Neuronal stem cell (in vitro differentiated cells): ENCODE data around the gene PAK5.
A peak's percentile ranks its signal among the peaks of the same experiment; 100 is the strongest.

Experiments
- DNase-seq: peaks from one replicate; pipeline ENCODE4 v3.0.0-alpha.2; 2013; ENCODE audit warnings: low spot score
- H2AFZ ChIP-seq: one replicate; pipeline ENCODE4 v1.6.1; 2013; ENCODE audit warnings: mild to moderate bottlenecking, low read length, inconsistent platforms
- H2AK5ac ChIP-seq: 2 replicates; pipeline ENCODE4 v1.6.1; 2013; ENCODE audit warnings: low read depth, mild to moderate bottlenecking, inconsistent platforms, low read length, moderate library complexity, mixed read lengths
- H2BK120ac ChIP-seq: 2 replicates; pipeline ENCODE4 v1.6.1; 2013; ENCODE audit warnings: low read depth, mild to moderate bottlenecking, inconsistent platforms, low read length, moderate library complexity, mixed read lengths
- H2BK12ac ChIP-seq: one replicate; pipeline ENCODE4 v1.6.1; 2013; ENCODE audit warnings: low read length, inconsistent platforms
- H2BK15ac ChIP-seq: 2 replicates; pipeline ENCODE4 v1.6.1; 2013; ENCODE audit warnings: mild to moderate bottlenecking, low read length, inconsistent platforms, mixed read lengths
- H2BK5ac ChIP-seq: one replicate; pipeline ENCODE4 v1.6.1; 2013; ENCODE audit warnings: inconsistent platforms, mild to moderate bottlenecking, low read length, moderate library complexity
- H3K14ac ChIP-seq: one replicate; pipeline ENCODE4 v1.6.1; 2013; ENCODE audit warnings: low read length, inconsistent platforms
- H3K18ac ChIP-seq: 2 replicates; pipeline ENCODE4 v1.6.1; 2013; ENCODE audit warnings: low read length, inconsistent platforms
- H3K23ac ChIP-seq: 2 replicates; pipeline ENCODE4 v1.6.1; 2013; ENCODE audit warnings: low read depth, mild to moderate bottlenecking, mixed read lengths, low read length, inconsistent platforms; ENCODE audit not compliant: poor library complexity
- H3K27ac ChIP-seq: replicated peaks from 3 replicates; pipeline ENCODE4 v1.5.1; 2013; ENCODE audit warnings: low read length, inconsistent platforms
- H3K27me3 ChIP-seq, 3 experiments: 2 replicates each; pipeline ENCODE4 v1.6.1; 2013; ENCODE audit warnings: low read length in 3 of 3, mild to moderate bottlenecking in 2 of 3, inconsistent platforms in 1 of 3, low read depth in 1 of 3, mixed read lengths in 1 of 3, moderate library complexity in 1 of 3; ENCODE audit not compliant: control insufficient read depth in 3 of 3, insufficient read depth in 3 of 3
- H3K36me3 ChIP-seq, 2 donors: replicated peaks in 1 of 2; 2 replicates each; pipeline ENCODE4 v1.6.1; 2013; ENCODE audit warnings: low read length in 2 of 2; ENCODE audit not compliant: control insufficient read depth in 2 of 2, insufficient read depth in 2 of 2
- H3K4ac ChIP-seq: 2 replicates; pipeline ENCODE4 v1.6.1; 2013; ENCODE audit warnings: inconsistent platforms, mild to moderate bottlenecking, low read length, moderate library complexity
- H3K4me1 ChIP-seq, 2 donors: 1 replicate in 1 of 2; 2 replicates in 1 of 2; pipeline ENCODE4 v1.6.1; 2013; ENCODE audit warnings: low read length in 2 of 2, low read depth in 1 of 2; ENCODE audit not compliant: control insufficient read depth in 2 of 2, insufficient read depth in 1 of 2
- H3K4me2 ChIP-seq: one replicate; pipeline ENCODE4 v1.6.1; 2013; ENCODE audit warnings: mild to moderate bottlenecking, low read length, inconsistent platforms; ENCODE audit not compliant: insufficient read depth, poor library complexity, severe bottlenecking
- H3K4me3 ChIP-seq, 2 donors: 2 replicates each; pipeline ENCODE4 v1.5.1; 2013; ENCODE audit warnings: low read length in 2 of 2, mild to moderate bottlenecking in 2 of 2, inconsistent platforms in 1 of 2, moderate library complexity in 1 of 2
- H3K79me1 ChIP-seq: one replicate; pipeline ENCODE4 v1.6.1; 2013; ENCODE audit warnings: low read depth, mild to moderate bottlenecking, inconsistent platforms, low read length, moderate library complexity
- H3K9ac ChIP-seq: one replicate; pipeline ENCODE4 v1.6.1; 2013; ENCODE audit warnings: mild to moderate bottlenecking, low read depth, low read length, inconsistent platforms; ENCODE audit not compliant: poor library complexity
- H3K9me3 ChIP-seq, 2 donors: replicated peaks in 1 of 2; 2 replicates each; pipeline versions ENCODE3 to v1.6.1; 2013; ENCODE audit warnings: low read length in 2 of 2, mild to moderate bottlenecking in 2 of 2, inconsistent platforms in 1 of 2, low read depth in 1 of 2, mixed read lengths in 1 of 2, moderate library complexity in 1 of 2; ENCODE audit not compliant: control insufficient read depth in 2 of 2, insufficient read depth in 1 of 2
- H4K8ac ChIP-seq: one replicate; pipeline ENCODE4 v1.6.1; 2013; ENCODE audit warnings: low read depth, mild to moderate bottlenecking, inconsistent platforms, low read length, moderate library complexity
- H4K91ac ChIP-seq: one replicate; pipeline ENCODE4 v1.6.1; 2013; ENCODE audit warnings: low read length, low read depth, mild to moderate bottlenecking, inconsistent platforms; ENCODE audit not compliant: poor library complexity
- WGBS, 2 donors: extraction: QIAGEN DNeasy Blood & Tissue Kit; methylation state at CpG; one replicate each; pipeline ENCODE4 v1.1.7; 2013; ENCODE audit warnings: missing lambda C conversion rate in 2 of 2, mixed read lengths in 1 of 2; ENCODE audit not compliant: insufficient read length in 2 of 2, insufficient replicate concordance in 1 of 2; ENCODE audit errors: extremely low coverage in 2 of 2; 5-methylcytosine and 5-hydroxymethylcytosine counted together

PAK5 gene

DNA sequence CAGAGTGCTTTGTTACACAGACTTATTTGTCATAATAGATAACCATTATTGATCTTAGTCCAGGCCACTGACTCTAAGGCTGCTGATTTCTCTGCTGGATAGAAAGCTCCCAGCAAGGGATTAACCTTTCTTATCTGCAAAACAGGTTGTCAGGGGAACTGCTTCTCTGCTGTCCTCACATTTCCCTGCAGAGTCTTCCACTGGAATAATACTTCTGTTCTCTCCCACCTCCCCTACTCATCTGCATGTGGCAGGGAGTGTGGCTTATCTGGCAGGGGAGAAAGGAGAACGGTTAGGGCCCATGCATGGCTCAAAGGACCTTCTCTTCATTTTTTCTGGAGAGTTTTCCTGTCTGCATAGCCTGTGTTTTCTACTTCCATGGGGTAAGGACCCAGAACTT is 238.3 kb downstream of the PAK5 start:
- H3K27ac ChIP-seq = peak overlapping the region; percentile 13
- H2AK5ac ChIP-seq = no peak overlapping the region

DNA sequence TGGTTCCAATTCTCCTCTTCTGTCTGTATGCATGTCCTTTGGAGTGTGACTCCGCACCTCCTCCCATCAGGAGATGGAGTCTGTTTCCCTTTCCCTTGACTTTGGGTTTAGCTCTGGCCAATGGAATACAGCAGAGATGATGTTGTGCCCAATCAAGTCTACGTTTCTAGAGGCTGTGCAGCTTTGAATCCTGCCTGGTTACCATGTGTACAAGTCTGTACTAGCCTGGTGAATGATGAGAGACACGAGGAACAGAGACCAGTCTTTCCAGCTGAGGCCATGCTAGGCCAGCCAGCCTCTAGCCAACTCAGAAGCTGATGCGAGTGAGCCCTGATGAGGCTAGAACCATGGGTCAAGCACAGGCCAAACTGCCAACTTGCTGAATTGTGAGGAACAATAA is 241.3 kb downstream of the PAK5 start:
- no peak overlapping the region for H3K9ac ChIP-seq
- no peak overlapping the region for H2BK120ac ChIP-seq
- no peak for DNase-seq
- no peak overlapping the region for H2AK5ac ChIP-seq
- peak overlapping the region; percentile 24 for H3K18ac ChIP-seq
- H3K27ac ChIP-seq = no peak overlapping the region
- no peaks in the 10 kb centered on the region for H3K9me3 ChIP-seq
- H4K91ac ChIP-seq = no peak overlapping the region
- WGBS, 2 donors = no CpG with 5 or more reads among the region's 4 CpGs
- no peak overlapping the region for H2BK12ac ChIP-seq
- no peak overlapping the region for H3K14ac ChIP-seq
- H3K4me3 ChIP-seq = no peak overlapping the region
- H3K4me2 ChIP-seq = no peak overlapping the region
- H3K4me1 ChIP-seq = peaks cover 0 to 6% of the 10 kb centered on the region in 2 donors
- no peaks in the 10 kb centered on the region for H3K27me3 ChIP-seq
- no peaks in the 10 kb centered on the region for H3K36me3 ChIP-seq
- no peak overlapping the region for H3K4ac ChIP-seq
- H2BK5ac ChIP-seq = no peak overlapping the region
- no peak overlapping the region for H2AFZ ChIP-seq
- no peak overlapping the region for H3K23ac ChIP-seq
- H3K79me1 ChIP-seq = no peaks in the 10 kb centered on the region
- H4K8ac ChIP-seq = no peak overlapping the region
- no peak overlapping the region for H2BK15ac ChIP-seq

More for the DNA sequence above, 238.3 kb downstream of the PAK5 start:
- Histone ChIP-seq H3K14ac (no peak overlapping the region), H3K9ac (no peak overlapping the region), H2BK12ac (no peak overlapping the region), H4K91ac (no peak overlapping the region), H2BK15ac (no peak overlapping the region), H3K4ac (no peak overlapping the region), H3K36me3 (no peaks in the 10 kb centered on the region), H3K4me2 (no peak overlapping the region), H2AFZ (no peak overlapping the region), H3K4me3 (no peak overlapping the region), H3K27me3 (no peaks in the 10 kb centered on the region), H2BK5ac (no peak overlapping the region), H3K23ac (no peak overlapping the region), H3K9me3 (no peaks in the 10 kb centered on the region), H2BK120ac (no peak overlapping the region), H4K8ac (no peak overlapping the region), H3K4me1 (peaks cover 0 to 17% of the 10 kb centered on the region in 2 donors), H3K79me1 (no peaks in the 10 kb centered on the region), H3K18ac (no peak overlapping the region)
- WGBS, 2 donors = no CpG with 5 or more reads among the region's 1 CpG
- DNase-seq = no peak

GRCh38 chr20:9595763-9596162 is 243.1 kb downstream of the PAK5 start:
- no peak overlapping the region for H2BK12ac ChIP-seq
- H3K14ac ChIP-seq = no peak overlapping the region
- no peak overlapping the region for H3K4ac ChIP-seq
- H4K91ac ChIP-seq = no peak overlapping the region
- no peak overlapping the region for H3K27ac ChIP-seq
- no peak overlapping the region for H3K4me2 ChIP-seq
- no peak overlapping the region for H2BK120ac ChIP-seq
- H3K9me3 ChIP-seq = no peaks in the 10 kb centered on the region
- H3K36me3 ChIP-seq = no peaks in the 10 kb centered on the region
- no peak overlapping the region for H4K8ac ChIP-seq
- H3K9ac ChIP-seq = no peak overlapping the region
- H2AFZ ChIP-seq = no peak overlapping the region
- no peak overlapping the region for H3K4me3 ChIP-seq
- H3K18ac ChIP-seq = no peak overlapping the region
- no peak for DNase-seq
- no peaks in the 10 kb centered on the region for H3K27me3 ChIP-seq
- H3K4me1 ChIP-seq = peaks cover 0 to 4% of the 10 kb centered on the region in 2 donors
- no peak overlapping the region for H2AK5ac ChIP-seq
- H2BK5ac ChIP-seq = no peak overlapping the region
- WGBS, 2 donors = no CpG with 5 or more reads among the region's 1 CpG
- no peaks in the 10 kb centered on the region for H3K79me1 ChIP-seq
- H3K23ac ChIP-seq = no peak overlapping the region
- H2BK15ac ChIP-seq = no peak overlapping the region

GRCh38 chr20:9594284-9594875 is 244.5 kb downstream of the PAK5 start:
- H4K91ac ChIP-seq = no peak overlapping the region
- H4K8ac ChIP-seq = no peak overlapping the region
- no peak overlapping the region for H3K23ac ChIP-seq
- no peaks in the 10 kb centered on the region for H3K79me1 ChIP-seq
- H3K4me2 ChIP-seq = no peak overlapping the region
- H3K9me3 ChIP-seq = no peaks in the 10 kb centered on the region
- H2AFZ ChIP-seq = no peak overlapping the region
- peaks cover 0 to 2% of the 10 kb centered on the region in 2 donors for H3K4me1 ChIP-seq
- H2BK5ac ChIP-seq = no peak overlapping the region
- no peak overlapping the region for H3K4me3 ChIP-seq
- no peak overlapping the region for H3K18ac ChIP-seq
- no peak for DNase-seq
- WGBS, 2 donors = no CpG with 5 or more reads among the region's 1 CpG
- H3K27me3 ChIP-seq = no peaks in the 10 kb centered on the region
- no peak overlapping the region for H3K4ac ChIP-seq
- H3K27ac ChIP-seq = no peak overlapping the region
- H3K9ac ChIP-seq = no peak overlapping the region
- H2BK12ac ChIP-seq = no peak overlapping the region
- no peak overlapping the region for H2AK5ac ChIP-seq
- no peak overlapping the region for H2BK120ac ChIP-seq
- no peaks in the 10 kb centered on the region for H3K36me3 ChIP-seq
- H2BK15ac ChIP-seq = no peak overlapping the region
- no peak overlapping the region for H3K14ac ChIP-seq
